Rectal smooth muscle tissue (tissue), 1 donor: ENCODE measurements around the gene MCCD1.
A peak's percentile ranks its signal among the peaks of the same experiment; 100 is the strongest.
"Not testable (repeated sequence)": the region's sequence is repeated elsewhere in the genome, so short reads cannot be mapped to it uniquely, and the experiment has no call there.

Source experiments
- H3K27ac ChIP-seq: one replicate; pipeline ENCODE4 v1.7.0; 2013; ENCODE audit warnings: low read depth, low read length, inconsistent platforms
- H3K27me3 ChIP-seq: one replicate; pipeline ENCODE4 v1.7.0; 2013; ENCODE audit warnings: low read length; ENCODE audit not compliant: control insufficient read depth, insufficient read depth
- H3K36me3 ChIP-seq: one replicate; pipeline ENCODE4 v1.7.0; 2013; ENCODE audit warnings: low read length; ENCODE audit not compliant: control insufficient read depth, insufficient read depth
- H3K4me1 ChIP-seq: one replicate; pipeline ENCODE4 v1.7.0; 2013; ENCODE audit warnings: low read length; ENCODE audit not compliant: control insufficient read depth, insufficient read depth
- H3K4me3 ChIP-seq: one replicate; pipeline ENCODE4 v1.7.0; 2013; ENCODE audit warnings: low read length
- H3K9ac ChIP-seq: one replicate; pipeline ENCODE4 v1.7.0; 2013; ENCODE audit warnings: low read length

Gene MCCD1

DNA sequence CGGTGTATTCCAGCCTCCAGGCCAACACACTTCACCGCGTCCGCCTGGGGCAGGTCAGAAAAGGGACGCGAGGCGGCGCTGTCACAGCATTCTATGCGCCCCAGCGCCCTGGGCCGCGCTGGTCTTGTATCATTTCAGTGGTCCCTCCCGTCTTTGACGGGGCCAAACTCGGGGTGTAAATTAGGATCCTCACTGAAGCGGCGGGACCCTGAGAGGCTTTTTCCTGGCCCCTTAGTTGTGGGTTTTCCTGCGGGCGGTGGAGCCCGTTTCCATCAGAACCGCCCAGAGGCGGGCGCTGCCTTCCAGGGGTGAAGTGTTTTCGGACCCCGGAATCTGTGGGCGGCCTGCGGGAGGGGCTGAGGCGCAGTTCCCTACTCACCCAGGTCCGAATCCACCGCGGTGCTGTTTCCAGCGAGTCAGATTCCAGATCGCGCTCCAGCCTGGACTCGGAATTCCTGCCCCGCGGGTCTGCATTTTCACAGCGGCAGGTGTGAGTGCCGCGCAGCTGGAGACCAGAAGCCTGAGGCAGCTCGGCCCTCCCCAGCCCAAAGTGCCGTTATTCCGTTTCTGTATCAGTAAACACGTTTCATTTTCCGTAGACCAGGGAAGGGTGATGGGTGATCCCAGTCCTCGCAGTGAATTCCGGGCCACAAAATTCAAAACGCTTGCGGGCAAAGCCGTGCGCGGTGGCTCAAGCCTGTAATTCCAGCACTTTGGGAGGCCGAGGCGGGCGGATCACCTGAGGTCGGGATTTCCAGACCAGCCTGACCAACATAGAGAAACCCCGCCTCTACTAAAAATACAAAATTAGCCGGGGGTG is 34.7 kb upstream of the MCCD1 start:
- Histone ChIP-seq H3K9ac (no peak overlapping the region), H3K4me3 (peak overlapping the region; percentile 65), H3K4me1 (no peaks in the 10 kb centered on the region), H3K27ac (no peak overlapping the region), H3K36me3 (no peaks in the 10 kb centered on the region), H3K27me3 (peaks cover 15% of the 10 kb centered on the region)

DNA sequence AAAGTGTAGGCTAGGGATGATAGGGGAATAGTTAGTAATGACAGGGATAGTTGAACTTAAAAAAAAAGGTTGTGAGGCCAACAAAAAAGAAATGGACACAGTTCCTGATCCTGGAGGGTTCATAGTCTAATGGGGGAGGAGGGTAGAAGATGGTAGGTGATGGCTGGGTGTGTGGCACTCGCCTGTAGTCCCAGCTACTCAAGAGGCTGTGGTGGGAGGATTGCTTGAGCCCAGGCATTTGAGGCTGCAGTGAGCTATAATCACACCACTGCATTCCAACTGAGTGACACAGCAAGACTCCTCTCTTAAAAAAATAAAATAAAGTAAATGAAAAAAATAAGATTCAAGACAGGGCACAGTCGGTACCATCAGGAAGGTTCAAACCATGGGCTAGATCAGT is 33.2 kb upstream of the MCCD1 start:
- Histone ChIP-seq H3K36me3 (no peaks in the 10 kb centered on the region), H3K4me3 (peak overlapping the region; percentile 24), H3K27me3 (peaks cover 13% of the 10 kb centered on the region), H3K9ac (no peak overlapping the region), H3K4me1 (no peaks in the 10 kb centered on the region), H3K27ac (no peak overlapping the region)

DNA sequence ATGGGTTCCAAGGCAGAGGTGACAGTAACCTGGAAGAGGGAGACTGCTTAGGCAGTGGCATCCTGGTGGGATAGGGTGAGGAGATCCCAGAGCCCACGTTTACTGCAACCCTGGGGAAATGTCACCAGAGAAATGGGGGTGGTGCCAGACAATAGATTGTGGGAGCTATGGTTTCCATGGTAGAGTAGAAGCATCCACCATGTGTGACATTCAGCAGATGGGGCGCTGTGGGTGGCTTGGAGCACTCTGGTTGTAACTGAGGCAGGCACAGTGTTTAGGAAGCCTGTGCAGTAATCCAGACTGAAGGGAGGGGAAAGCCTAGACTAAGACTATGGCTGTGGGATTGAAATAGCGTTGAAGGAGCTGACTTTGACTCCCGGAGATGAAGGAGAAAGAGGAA is 31.9 kb upstream of the MCCD1 start:
- H3K27ac ChIP-seq, H3K4me1 ChIP-seq, H3K9ac ChIP-seq, H3K4me3 ChIP-seq, H3K36me3 ChIP-seq, H3K27me3 ChIP-seq: not testable (repeated sequence)

DNA sequence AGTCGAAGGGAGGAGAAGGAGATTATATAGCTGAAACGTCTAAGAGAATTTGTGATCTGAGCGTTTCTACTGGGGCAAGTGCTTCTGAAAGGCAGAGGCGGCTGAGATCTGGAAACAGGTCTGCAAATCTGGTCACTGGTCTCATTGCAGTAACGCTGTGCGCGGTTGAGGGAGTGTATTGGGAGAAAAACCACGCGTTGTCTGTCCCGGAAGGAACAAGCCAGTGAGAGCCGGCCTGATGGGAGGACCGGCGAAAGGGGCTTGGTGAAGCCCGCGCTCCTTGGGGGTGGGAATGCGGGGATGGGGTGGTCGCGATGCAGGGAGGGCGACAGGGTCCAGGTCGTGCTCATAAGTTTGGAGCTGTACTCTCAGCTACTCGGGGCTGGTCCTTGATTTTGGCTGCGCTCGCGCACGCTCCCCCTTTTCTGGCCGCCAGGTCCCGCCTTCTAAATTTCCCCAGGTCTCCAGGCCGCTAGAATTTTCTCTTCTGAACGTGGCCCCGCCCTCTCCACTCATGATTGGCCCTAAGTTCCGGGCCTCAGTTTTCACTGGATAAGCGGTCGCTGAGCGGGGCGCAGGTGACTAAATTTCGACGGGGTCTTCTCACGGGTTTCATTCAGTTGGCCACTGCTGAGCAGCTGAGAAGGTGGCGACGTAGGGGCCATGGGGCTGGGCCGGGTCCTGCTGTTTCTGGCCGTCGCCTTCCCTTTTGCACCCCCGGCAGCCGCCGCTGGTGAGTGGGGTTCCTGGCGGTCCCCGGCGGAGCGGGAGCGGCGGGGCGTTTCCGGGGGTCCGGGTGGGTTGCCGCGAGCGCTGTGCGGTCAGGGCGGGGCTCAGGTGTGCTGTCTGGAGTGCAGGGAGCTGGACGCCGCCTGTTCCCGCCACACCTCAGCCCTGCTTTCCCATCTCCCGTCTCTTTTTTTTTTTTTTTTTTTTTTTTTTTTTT is 31.0 kb upstream of the MCCD1 start, which contains the start of gene MICB:
Gene MICB (plus strand): TSS at position 615 of the 946 bp plus-strand sequence. CDS start 49 bp downstream, at position 664.
- Histone ChIP-seq H3K27ac (no peak within 1 kb of the TSS), H3K27me3 (peaks cover 10% of the 10 kb centered on the region), H3K36me3 (no peaks in the 10 kb centered on the region), H3K9ac (no peak within 1 kb of the TSS), H3K4me3 (peak within 1 kb of the TSS; percentile 62), H3K4me1 (no peaks in the 10 kb centered on the region)

DNA sequence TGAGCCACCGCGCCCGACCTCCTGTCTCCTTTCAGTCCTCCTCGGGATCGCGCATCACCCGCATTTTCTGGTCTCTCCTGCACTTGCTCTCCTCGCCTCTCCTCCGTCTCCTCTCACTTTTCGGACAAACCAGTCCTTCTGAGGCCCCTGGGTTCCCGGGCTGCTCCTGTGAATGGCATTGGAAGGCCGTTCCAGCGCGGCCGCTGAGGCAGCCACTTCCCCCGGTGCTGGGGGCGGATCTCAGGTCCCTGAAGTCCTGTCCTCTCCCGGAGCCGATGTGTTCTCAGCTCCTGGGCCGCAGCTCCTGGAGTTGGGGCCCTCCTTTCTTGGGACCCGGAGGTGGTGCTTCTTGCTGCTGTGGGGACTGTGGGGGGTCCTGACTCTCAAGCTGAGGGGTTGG is 30.0 kb upstream of the MCCD1 start:
- Histone ChIP-seq H3K4me1 (no peaks in the 10 kb centered on the region), H3K27me3 (peaks cover 10% of the 10 kb centered on the region)

DNA sequence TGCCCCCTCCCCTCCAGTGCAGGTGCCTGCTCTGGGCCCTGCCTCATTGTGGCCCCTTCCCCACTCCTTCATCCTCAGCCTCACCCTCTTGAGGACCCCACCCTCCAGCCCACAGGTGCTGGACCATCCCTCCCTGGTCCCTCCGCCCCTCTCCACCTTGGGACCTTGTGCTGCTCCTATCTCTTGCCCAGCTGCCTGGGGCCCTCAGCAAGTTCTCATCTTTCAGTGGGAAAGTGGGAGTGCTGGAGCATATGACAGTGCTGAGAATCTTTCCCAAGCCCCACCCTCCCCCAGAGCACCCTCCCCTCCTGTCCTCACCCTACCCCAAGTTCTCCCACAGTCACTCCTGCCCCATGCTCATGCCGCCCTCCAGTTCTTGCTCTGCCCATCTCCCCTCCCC is 29.1 kb upstream of the MCCD1 start:
- not testable (repeated sequence) for H3K27ac ChIP-seq, H3K36me3 ChIP-seq, H3K9ac ChIP-seq, H3K4me1 ChIP-seq, H3K4me3 ChIP-seq, H3K27me3 ChIP-seq

More for the DNA sequence above, 30.0 kb upstream of the MCCD1 start:
- Histone ChIP-seq H3K9ac (no peak overlapping the region), H3K4me3 (no peak overlapping the region), H3K36me3 (no peaks in the 10 kb centered on the region), H3K27ac (no peak overlapping the region)

DNA sequence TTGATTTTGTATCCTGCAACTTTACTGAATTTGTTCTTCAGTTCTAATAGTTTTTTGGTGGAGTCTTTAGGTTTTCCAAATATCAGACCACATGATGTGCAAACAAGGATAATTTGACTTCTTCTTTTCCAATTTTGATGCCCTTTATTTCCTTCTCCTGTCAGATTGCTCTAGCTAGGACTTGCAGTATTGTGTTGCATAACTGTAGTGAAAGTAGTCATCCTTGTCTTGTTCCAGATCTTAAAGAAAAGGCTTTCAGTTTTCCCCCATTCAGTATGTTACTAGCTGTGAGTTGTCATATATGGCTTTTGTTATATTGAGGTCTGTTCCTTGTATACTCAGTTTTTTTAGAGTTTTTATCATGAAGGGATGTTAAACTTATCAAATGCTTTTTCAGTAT is 26.2 kb upstream of the MCCD1 start:
- no peak overlapping the region for H3K9ac ChIP-seq
- H3K4me3 ChIP-seq, result no peak overlapping the region
- no peaks in the 10 kb centered on the region for H3K4me1 ChIP-seq
- peaks cover 6% of the 10 kb centered on the region for H3K27me3 ChIP-seq
- no peak overlapping the region for H3K27ac ChIP-seq
- peaks cover 3% of the 10 kb centered on the region for H3K36me3 ChIP-seq

DNA sequence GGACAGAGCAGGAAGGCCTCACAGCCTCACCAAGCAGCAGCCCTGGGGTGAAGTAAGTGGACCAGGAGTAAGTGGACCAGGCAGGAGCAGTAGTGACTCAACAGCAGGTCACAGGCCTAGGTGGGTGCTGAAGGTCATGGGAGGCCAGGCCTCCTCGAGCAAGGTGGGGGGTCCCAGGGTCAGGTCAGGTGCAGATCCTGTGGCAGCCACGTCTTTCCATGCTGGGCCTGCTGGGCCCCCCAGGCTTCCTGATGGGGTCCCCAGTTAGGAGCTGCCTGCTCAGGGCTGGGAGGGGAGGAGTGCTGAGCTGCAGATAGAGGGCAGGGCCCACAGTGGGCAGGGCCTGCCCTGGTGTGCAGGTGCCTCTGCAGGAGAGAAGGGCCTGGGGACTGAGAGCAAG is 19.7 kb upstream of the MCCD1 start:
- not testable (repeated sequence) for H3K27ac ChIP-seq, H3K36me3 ChIP-seq, H3K4me1 ChIP-seq, H3K27me3 ChIP-seq, H3K9ac ChIP-seq, H3K4me3 ChIP-seq

DNA sequence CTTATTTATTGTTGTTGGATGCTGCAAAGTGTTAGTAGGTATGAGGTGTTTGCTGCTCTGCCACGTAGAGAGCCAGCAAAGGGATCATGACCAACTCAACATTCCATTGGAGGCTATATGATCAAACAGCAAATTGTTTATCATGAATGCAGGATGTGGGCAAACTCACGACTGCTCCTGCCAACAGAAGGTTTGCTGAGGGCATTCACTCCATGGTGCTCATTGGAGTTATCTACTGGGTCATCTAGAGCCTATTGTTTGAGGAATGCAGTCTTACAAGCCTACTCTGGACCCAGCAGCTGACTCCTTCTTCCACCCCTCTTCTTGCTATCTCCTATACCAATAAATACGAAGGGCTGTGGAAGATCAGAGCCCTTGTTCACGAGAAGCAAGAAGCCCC is 18.8 kb upstream of the MCCD1 start:
- Histone ChIP-seq H3K27me3 (no peaks in the 10 kb centered on the region), H3K36me3 (peaks cover 3% of the 10 kb centered on the region), H3K4me3 (no peak overlapping the region), H3K27ac (no peak overlapping the region), H3K4me1 (no peaks in the 10 kb centered on the region), H3K9ac (no peak overlapping the region)

DNA sequence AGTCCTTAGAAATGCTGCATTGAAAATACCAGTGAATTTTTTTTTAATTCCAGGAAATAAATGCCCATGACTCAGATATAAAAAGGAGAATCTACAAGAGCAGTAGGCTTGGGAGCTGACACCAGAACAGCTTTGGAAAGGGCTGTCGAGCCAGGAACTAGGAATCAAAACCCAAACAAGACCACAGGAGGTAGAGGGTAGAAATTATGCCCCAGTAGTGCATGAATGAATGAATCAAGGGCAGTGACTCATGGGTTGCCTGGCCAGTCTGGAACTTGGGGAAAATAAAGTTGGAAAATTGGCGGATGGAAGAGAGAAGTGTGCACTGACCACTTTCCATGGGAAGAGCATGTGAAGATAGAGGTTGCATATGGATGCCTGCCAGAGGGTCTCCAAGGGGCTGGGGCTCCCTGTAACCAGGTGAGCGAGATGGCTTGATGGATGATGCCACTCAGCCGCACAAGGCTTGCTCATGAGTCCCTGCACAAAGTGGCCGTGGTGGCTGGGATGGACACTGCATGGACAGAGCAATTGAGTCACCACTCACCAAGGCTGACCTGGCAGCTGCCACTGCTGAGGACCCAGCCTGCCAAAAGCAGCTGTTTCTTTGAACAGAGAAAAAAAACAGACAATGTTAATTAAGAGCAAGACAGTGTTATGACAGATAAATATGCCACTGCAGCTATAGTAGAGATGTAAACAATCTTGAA is 15.2 kb upstream of the MCCD1 start:
- H3K4me3 ChIP-seq, result no peak overlapping the region
- H3K27me3 ChIP-seq, result no peaks in the 10 kb centered on the region
- no peak overlapping the region for H3K27ac ChIP-seq
- no peaks in the 10 kb centered on the region for H3K4me1 ChIP-seq
- no peaks in the 10 kb centered on the region for H3K36me3 ChIP-seq
- H3K9ac ChIP-seq, result no peak overlapping the region

DNA sequence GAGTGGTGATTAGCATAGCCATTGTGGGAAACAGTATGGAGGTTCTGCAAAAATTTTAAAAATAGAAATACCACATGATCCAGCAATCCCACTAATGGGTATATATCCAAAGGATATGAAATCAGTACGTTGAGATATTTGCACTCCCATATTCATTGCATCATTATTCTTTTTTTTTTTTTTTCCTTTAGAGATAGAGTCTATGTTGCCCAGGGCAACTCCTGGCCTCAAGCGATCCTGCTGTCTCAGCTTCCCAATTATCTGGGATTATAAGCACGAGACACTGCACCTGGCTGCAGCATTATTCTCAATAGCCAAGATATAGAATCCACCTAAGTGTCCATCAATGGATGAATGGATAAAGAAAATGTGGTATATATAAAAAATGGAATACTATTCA is 6.9 kb upstream of the MCCD1 start:
- Histone ChIP-seq H3K36me3 (no peaks in the 10 kb centered on the region), H3K9ac (no peak overlapping the region), H3K27ac (no peak overlapping the region), H3K27me3 (no peaks in the 10 kb centered on the region), H3K4me1 (no peaks in the 10 kb centered on the region), H3K4me3 (no peak overlapping the region)

DNA sequence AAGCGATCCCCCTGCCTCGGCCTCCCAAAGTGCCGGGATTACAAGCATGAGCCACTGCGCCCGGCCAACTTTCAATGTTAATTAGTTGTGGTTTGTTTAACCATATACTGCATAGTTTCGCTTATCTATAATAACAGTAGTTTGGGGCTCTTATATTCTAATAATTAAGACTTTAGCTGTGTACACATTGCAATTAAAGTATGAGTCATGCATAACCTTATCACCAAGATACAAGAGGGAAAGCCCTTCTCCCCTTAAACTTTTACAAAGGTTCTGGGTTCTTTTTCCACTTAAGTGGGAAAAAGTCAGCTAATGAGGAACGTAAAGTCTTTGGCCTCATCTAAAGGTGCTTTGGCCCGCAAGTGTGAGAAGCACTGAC is 3.2 kb upstream of the MCCD1 start:
- H3K9ac ChIP-seq, result no peak overlapping the region
- H3K27me3 ChIP-seq, result no peaks in the 10 kb centered on the region
- no peaks in the 10 kb centered on the region for H3K4me1 ChIP-seq
- no peak overlapping the region for H3K4me3 ChIP-seq
- peaks cover 10% of the 10 kb centered on the region for H3K36me3 ChIP-seq
- no peak overlapping the region for H3K27ac ChIP-seq
